22Rv1 (cell line): ENCODE data around the gene ZNF57.
"Not testable (repeated sequence)": the region's sequence is repeated elsewhere in the genome, so short reads cannot be mapped to it uniquely, and the experiment has no call there.

ENCODE experiments used
- H3K27ac ChIP-seq: fragments of 450-650 bp; 2 replicates; pipeline ENCODE4 v1.5.1; 2017
- ZFX ChIP-seq: fragments of 450-650 bp; IDR thresholded peaks from 2 replicates; pipeline ENCODE4 v1.6.1; 2017; ENCODE audit warnings: antibody characterized with exemption, borderline replicate concordance
- TF ChIP-seq, protein P1 (sequence below): fragments of 450-650 bp; IDR thresholded peaks from 2 replicates; pipeline ENCODE4 v1.5.1; 2017; ENCODE audit warnings: mild to moderate bottlenecking

Gene ZNF57

DNA sequence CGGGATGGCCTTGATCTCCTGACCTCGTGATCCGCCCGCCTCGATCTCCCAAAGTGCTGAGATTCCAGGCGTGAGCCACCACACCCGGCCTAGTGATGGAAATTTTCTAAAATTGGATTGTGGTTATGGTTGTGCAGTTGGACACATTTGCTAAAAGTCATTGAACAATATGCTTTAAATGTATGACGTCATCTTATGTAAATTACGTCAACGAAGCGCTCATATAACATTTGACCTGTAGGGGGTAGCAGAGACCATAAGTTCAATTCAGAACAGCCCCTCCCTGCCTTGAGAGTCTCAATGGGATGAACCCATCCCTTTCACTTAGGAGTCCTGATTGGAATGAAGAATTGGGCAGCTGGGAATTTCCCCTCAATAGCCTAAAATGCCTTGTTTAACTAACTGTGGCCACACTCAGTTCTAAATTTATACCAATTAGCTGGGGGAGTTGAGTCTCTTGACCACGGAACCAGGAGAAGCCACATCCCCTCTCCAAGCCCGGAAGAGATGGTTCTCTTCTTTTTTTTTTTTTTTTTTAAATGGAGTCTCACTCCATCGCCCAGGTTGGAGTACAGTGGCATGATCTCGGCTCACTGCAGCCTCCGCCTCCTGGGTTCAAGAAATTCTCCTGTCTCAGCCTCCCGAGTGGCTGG is 61.4 kb downstream of the ZNF57 start:
- TF ChIP-seq, protein P1, sequence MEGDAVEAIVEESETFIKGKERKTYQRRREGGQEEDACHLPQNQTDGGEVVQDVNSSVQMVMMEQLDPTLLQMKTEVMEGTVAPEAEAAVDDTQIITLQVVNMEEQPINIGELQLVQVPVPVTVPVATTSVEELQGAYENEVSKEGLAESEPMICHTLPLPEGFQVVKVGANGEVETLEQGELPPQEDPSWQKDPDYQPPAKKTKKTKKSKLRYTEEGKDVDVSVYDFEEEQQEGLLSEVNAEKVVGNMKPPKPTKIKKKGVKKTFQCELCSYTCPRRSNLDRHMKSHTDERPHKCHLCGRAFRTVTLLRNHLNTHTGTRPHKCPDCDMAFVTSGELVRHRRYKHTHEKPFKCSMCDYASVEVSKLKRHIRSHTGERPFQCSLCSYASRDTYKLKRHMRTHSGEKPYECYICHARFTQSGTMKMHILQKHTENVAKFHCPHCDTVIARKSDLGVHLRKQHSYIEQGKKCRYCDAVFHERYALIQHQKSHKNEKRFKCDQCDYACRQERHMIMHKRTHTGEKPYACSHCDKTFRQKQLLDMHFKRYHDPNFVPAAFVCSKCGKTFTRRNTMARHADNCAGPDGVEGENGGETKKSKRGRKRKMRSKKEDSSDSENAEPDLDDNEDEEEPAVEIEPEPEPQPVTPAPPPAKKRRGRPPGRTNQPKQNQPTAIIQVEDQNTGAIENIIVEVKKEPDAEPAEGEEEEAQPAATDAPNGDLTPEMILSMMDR, result peak; percentile 81
- no peak for TF ChIP-seq ZFX
- H3K27ac ChIP-seq, result no peak overlapping the region

DNA sequence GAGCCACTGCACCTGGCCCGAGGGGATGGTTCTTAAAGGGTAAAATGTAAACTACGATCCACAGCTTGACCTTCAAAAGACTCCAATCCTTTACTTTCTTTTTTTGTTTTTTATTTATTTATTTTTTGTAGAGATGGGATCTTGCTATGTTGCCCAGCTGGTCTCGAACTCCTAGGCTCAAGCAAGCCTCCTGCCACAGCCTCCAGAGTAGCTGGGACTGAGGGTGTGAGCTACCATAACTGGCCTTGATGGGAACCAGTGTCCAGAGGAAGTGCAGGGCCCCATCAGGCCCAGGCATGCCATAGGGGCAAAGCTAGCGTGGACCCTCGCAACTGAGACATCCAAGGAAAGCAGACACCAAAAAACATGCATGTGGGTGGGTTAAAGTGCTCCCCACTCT is 62.4 kb downstream of the ZNF57 start:
- H3K27ac ChIP-seq, result no peak overlapping the region

DNA sequence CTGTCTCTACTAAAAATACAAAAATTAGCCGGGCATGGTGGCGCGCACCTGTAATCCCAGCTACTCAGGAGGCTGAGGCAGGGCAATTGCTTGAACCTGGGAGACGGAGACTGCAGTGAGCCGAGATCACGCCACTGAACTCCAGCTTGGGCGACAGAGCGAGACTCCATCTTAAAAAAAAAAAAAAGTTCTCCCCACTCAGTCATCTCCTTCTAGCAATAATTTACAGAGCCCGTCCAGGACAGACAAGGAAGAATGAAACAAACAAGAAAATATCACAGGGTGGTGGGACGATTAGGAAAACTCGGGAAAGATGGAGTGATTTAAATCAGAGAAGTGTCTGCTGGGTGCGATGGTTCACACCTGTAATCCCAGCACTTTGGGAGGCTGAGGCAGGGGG is 62.9 kb downstream of the ZNF57 start:
- not testable (repeated sequence) for H3K27ac ChIP-seq

More for the DNA sequence above, 62.4 kb downstream of the ZNF57 start:
- TF ChIP-seq ZFX, result no peak
- TF ChIP-seq, protein P1, result no peak

DNA sequence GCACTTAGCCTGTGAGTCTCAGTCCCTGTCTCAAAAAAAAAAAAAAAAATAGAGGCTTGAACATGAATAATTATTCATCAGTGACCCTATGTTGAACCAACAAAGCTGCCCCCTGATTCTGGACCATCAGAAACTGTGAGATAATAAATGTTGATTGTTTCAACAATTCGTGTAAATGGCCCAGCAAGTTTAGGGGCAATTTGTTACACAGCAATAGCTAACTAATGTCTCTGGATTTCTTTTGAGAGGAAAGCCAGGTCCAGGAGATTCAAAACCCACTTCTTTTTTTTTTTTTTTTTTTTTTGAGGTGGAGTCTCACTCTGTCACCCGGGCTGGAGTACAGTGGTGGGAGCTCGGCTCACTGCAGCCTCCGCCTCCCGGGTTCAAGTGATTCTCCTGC is 64.1 kb downstream of the ZNF57 start:
- no peak overlapping the region for H3K27ac ChIP-seq
- TF ChIP-seq, protein P1, result no peak
- TF ChIP-seq ZFX, result no peak

DNA sequence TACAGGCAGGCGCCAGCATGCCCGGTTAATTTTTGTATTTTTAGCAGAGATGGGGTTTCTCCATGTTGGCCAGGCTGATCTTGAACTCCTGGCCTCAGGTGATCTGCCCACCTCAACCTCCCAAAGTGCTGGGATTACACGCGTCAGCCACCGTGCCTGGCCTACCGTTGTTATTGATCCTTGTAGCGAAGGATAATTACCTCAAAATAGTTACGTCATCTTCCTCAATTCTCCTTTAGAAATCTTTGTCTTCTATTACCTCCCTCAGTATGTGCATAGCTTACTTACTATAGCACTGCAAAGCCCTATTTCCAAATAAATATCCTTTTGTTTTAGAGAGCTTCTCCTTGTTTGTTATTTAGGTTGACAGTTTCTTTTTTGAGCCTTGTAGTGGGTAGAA is 67.2 kb downstream of the ZNF57 start:
- no peak overlapping the region for H3K27ac ChIP-seq
- TF ChIP-seq ZFX, result no peak
- TF ChIP-seq, protein P1, result no peak
